ENCODE data around the gene MORN3. TPM values are rescaled to one million over a fixed set of nuclear protein-coding genes. Genes with fewer than 3 reads are reported as not detected.
"Not testable (repeated sequence)": the region's sequence is repeated elsewhere in the genome, so short reads cannot be mapped to it uniquely, and the experiment has no call there.

Gene MORN3
- total and polyA plus RNA-seq, 2 donors (not counting 1 experiment from before 2014, with no cell fraction given): 0.22 to 1.3 TPM

DNA sequence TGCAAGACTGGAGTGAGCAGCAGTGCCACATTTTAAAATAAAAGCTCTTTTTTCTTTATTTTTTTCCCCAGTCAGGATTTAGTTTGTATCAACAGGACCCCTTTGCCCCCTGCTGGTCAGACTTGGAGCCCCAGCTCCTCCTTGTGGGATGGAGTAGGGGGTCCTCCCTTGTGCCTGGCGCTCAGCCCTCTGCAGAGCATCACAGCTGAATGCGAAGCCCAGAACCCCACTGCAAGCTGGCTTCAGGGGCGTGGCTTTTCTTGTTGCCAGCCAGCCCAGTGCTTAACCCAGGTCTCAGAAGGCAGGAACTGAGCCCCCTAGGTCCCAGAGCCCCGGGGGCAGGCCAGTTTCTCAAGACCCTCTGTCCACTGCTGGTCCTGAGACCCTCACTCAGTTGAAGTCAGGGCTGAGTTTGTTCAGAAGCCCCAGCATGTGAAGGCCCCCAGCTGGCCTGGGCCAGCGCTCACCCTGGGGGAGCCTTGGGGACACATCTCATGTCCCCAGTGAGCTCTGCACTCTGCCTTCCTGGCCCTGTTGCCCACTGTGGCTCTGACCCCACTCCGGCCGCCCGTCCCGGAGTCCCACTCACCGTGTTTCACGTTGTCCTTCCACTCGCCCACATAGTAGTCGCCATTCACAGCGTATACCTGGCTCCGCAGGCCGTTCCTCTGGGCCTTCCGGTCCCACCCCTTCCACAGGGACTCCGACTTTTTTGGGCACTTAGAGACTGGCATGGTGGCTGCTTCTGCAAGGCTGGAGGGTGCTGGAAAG, 519 bp downstream of the MORN3 start:
- no peak overlapping the region for H3K9ac ChIP-seq (ENCODE audit: low read length)
- H3K79me2 ChIP-seq (ENCODE audit: control insufficient read depth, insufficient read depth, low read length): peaks cover 34% of the 10 kb centered on the region
- no peak overlapping the region for H2AFZ ChIP-seq (ENCODE audit: insufficient read depth, low read depth, low read length, poor library complexity, severe bottlenecking)
- H3K36me3 ChIP-seq (replicated peaks in 1 of 2; ENCODE audit: control extremely low read depth in 1 of 2, control insufficient read depth in 1 of 2, extremely low read depth in 1 of 2, insufficient read depth in 2 of 2, low read length in 1 of 2): no peaks in the 10 kb centered on the region
- H3K27me3 ChIP-seq (replicated peaks in 1 of 4; ENCODE audit: control extremely low read depth in 1 of 4, control insufficient read depth in 3 of 4, insufficient read depth in 4 of 4, low read length in 3 of 4): no peaks in the 10 kb centered on the region
- no peak overlapping the region for H3K27ac ChIP-seq (ENCODE audit: low read length in 2 of 2)
- no peak for TF ChIP-seq EZH2 (IDR thresholded peaks at IDR 0.05; ENCODE audit: borderline replicate concordance, insufficient read depth, low read depth, low read length, poor library complexity, severe bottlenecking)
- TF ChIP-seq, protein P1, sequence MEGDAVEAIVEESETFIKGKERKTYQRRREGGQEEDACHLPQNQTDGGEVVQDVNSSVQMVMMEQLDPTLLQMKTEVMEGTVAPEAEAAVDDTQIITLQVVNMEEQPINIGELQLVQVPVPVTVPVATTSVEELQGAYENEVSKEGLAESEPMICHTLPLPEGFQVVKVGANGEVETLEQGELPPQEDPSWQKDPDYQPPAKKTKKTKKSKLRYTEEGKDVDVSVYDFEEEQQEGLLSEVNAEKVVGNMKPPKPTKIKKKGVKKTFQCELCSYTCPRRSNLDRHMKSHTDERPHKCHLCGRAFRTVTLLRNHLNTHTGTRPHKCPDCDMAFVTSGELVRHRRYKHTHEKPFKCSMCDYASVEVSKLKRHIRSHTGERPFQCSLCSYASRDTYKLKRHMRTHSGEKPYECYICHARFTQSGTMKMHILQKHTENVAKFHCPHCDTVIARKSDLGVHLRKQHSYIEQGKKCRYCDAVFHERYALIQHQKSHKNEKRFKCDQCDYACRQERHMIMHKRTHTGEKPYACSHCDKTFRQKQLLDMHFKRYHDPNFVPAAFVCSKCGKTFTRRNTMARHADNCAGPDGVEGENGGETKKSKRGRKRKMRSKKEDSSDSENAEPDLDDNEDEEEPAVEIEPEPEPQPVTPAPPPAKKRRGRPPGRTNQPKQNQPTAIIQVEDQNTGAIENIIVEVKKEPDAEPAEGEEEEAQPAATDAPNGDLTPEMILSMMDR (IDR thresholded peaks at IDR 0.05): peak; percentile 78
- DNase-seq (peak; percentile 67), ATAC-seq (ENCODE audit: low read depth) (no peak)
- no peaks in the 10 kb centered on the region for H3K9me3 ChIP-seq (ENCODE audit: control extremely low read depth in 1 of 3, control insufficient read depth in 2 of 3, insufficient read depth in 1 of 3, low read length in 2 of 3)
- WGBS (ENCODE audit: insufficient coverage): 94% methylated on average over 18 of the region's 18 CpGs
- ChIA-PET CTCF (interaction anchor here (0.6 to 6.6 kb wide), 38 partner anchors 9 to 226 kb away, joined by 3 to 171 read pairs (median 5); partner anchors contain the start of gene ORAI1), POLR2A (interaction anchor here (0.6 to 2.3 kb wide), 8 partner anchors 40 to 176 kb away, joined by 3 to 10 read pairs (median 6); partner anchors contain the start of gene ORAI1)
- Mint-ChIP-seq H3K4me1 (peaks cover 42% of the 10 kb centered on the region), H3K27ac (peak overlapping the region; percentile 61), H3K27me3 (no peaks in the 10 kb centered on the region), H3K9me3 (ENCODE audit: insufficient read depth) (no peaks in the 10 kb centered on the region), H3K4me3 (no peak overlapping the region)
- peaks cover 30 to 52% of the 10 kb centered on the region in 2 donors for H3K4me1 ChIP-seq (ENCODE audit: control insufficient read depth in 2 of 2, insufficient read depth in 2 of 2, low read length in 2 of 2)
- intact Hi-C loops (cut with micrococcal nuclease): loop anchor here (1.0 to 5.0 kb wide), 2 partner anchors 117 to 167 kb away; no protein-coding TSS in a partner anchor
- H3K4me3 ChIP-seq (ENCODE audit: control extremely low read depth in 1 of 5, extremely low read depth in 1 of 5, insufficient read depth in 1 of 5, low read depth in 2 of 5, low read length in 4 of 5): no peak overlapping the region
- no peak overlapping the region for H3K4me2 ChIP-seq (replicated peaks; ENCODE audit: low read depth, low read length, poor library complexity, severe bottlenecking)
- peaks cover 7% of the 10 kb centered on the region for H4K20me1 ChIP-seq (ENCODE audit: control insufficient read depth, insufficient read depth, low read length, poor library complexity, severe bottlenecking)

DNA sequence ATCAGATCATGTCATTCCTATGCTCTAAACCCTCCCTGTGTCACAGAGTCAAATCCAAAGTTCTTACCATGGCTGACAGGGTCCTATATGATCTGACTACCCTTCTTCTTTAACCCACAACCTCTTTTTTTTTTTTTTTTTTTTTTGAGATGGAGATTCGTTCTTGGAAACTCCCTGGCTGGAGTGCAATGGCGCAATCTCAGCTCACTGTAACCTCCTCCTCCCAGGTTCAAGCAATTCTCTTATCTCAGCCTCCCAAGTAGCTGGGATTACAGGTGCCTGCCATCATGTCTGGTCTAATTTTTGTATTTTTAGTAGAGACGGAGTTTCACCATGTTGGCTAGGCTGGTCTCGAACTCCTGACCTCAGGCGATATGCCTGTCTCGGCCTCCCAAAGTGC, 2.6 kb downstream of the MORN3 start:
- Histone ChIP-seq H3K79me2 (ENCODE audit: control insufficient read depth, insufficient read depth, low read length) (peaks cover 34% of the 10 kb centered on the region), H3K27ac (ENCODE audit: low read length in 2 of 2) (peak overlapping the region in 1 of 2 donors; percentile 59), H3K4me1 (ENCODE audit: control insufficient read depth in 2 of 2, insufficient read depth in 2 of 2, low read length in 2 of 2) (peaks cover 25 to 46% of the 10 kb centered on the region in 2 donors)
- not testable (repeated sequence) for H2AFZ ChIP-seq (ENCODE audit: insufficient read depth, low read depth, low read length, poor library complexity, severe bottlenecking); H3K4me3 Mint-ChIP-seq; H3K27me3 ChIP-seq (replicated peaks in 1 of 4; ENCODE audit: control extremely low read depth in 1 of 4, control insufficient read depth in 3 of 4, insufficient read depth in 4 of 4, low read length in 3 of 4); H3K9ac ChIP-seq (ENCODE audit: low read length); H3K4me2 ChIP-seq (replicated peaks; ENCODE audit: low read depth, low read length, poor library complexity, severe bottlenecking); ATAC-seq (ENCODE audit: low read depth); H3K36me3 ChIP-seq (replicated peaks in 1 of 2; ENCODE audit: control extremely low read depth in 1 of 2, control insufficient read depth in 1 of 2, extremely low read depth in 1 of 2, insufficient read depth in 2 of 2, low read length in 1 of 2); H4K20me1 ChIP-seq (ENCODE audit: control insufficient read depth, insufficient read depth, low read length, poor library complexity, severe bottlenecking); H3K4me3 ChIP-seq (ENCODE audit: control extremely low read depth in 1 of 5, extremely low read depth in 1 of 5, insufficient read depth in 1 of 5, low read depth in 2 of 5, low read length in 4 of 5); H3K9me3 Mint-ChIP-seq (ENCODE audit: insufficient read depth); DNase-seq; H3K9me3 ChIP-seq (ENCODE audit: control extremely low read depth in 1 of 3, control insufficient read depth in 2 of 3, insufficient read depth in 1 of 3, low read length in 2 of 3); H3K27me3 Mint-ChIP-seq
- ChIA-PET CTCF (interaction anchor here (0.9 to 6.6 kb wide), 5 partner anchors 39 to 203 kb away, joined by 3 to 171 read pairs (median 53); partner anchors contain the start of gene ORAI1), POLR2A (interaction anchor here (0.7 kb wide), 1 partner anchor 242 kb away, joined by 8 read pairs; no protein-coding TSS in a partner anchor)
- 100% methylated on average over 2 of the region's 6 CpGs for whole genome bisulfite sequencing (ENCODE audit: insufficient coverage)
- H3K27ac Mint-ChIP-seq: peak overlapping the region; percentile 76
- peaks cover 42% of the 10 kb centered on the region for H3K4me1 Mint-ChIP-seq
- intact Hi-C loops (cut with micrococcal nuclease): loop anchor here (5.0 kb wide), 1 partner anchor 165 kb away; no protein-coding TSS in a partner anchor

Data from B cell (primary cell).